GM21423 (cell line): ENCODE data around the gene NEK1.
"Not testable (repeated sequence)": the region's sequence is repeated elsewhere in the genome, so short reads cannot be mapped to it uniquely, and the experiment has no call there.

ENCODE experiments used
- ATAC-seq: cut with Tn5 transposase; IDR thresholded peaks from one replicate; pipeline ENCODE4 v1.9.1; 2021; ENCODE audit warnings: mild to moderate bottlenecking, moderate library complexity; ENCODE audit not compliant: unreplicated experiment

NEK1 gene

DNA sequence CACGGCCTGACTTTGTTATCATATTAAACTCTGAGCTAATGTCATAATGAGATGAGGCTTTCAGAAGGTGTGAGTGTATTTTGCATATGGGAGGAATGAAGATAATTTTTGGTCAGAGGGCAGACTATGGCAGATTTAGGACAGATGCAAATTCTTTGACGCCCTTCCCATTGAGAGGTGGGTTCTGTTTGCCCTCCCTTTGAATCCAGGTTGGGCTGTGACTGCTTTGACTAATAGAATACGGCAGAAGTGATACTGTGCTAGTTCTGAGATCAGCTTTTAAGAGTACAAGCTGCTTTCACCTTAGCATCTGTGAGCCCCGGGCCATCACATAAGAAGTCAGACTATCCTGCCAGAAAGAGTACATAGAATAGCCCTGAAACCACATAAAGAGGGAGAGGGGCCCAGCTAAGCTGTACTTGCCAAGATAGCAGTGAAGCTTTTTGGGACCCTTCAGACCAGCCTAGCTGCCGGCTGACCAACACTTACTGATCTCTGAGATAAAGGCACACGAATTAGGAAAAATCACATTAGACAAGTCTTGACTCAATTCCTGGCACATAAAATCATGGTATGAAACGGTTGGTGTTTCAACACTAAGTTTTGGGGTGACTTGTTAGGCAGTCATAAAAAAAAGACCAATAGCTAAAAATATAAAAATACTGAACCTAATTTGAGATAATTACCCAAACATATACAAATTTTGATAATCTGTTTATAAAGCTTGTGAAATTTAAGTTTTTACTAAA is 174.9 kb downstream of the NEK1 start:
- peak; percentile 79 for ATAC-seq

DNA sequence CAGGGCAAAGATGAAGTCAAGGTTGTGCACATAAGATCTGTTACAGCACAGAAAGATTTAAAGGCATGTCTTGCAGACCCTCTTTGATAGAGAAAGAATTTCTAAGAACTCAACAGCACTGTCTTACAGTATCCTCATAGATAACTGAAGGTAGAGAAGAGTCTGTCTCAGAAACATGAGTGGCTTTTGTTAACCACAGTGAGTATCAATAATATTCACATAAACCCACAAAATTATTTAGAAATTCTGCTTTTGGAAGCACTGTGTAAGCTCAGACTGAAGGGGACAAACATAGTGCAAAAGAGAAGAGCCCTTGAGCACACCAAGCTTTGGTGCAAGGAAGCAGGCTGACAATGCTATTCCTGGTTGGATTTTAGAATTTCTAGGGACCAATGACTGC is 175.6 kb downstream of the NEK1 start:
- ATAC-seq = no peak

DNA sequence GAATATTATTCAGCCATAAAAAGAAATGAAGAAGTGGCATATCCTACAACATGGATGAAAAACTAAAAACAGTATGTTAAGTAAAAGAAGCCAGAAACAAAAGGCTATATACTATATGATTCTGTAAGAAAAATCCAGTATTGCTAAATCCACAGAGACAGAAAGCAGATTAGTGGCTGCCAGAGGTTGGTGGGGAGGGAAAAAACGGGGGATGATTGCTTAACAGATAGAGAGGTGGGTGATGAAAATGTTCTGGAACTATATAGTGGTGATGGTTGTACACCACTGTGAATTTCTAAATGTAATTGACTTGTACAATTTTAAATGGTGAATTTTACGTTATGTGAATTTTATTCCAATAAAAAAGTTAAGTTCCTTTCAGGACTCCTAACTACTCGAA is 184.0 kb downstream of the NEK1 start:
- no peak for ATAC-seq

DNA sequence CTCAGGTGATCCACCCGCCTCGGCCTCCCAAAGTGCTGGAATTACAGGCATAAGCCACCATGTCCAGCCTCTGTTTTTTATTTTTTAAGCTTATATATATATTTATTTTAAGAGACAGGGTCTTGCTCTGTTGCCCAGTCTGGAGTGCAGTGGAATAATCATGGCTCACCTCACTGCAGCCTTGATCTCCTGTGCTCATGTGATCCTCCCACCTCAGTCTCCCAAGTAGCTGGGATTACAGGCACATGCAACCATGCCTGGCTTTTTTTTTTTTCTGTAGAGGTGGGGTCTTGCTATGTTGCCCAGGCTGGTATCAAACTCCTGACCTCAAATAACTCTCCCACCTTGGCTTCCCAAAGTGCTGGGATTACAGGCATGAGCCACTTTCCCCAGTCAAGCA is 184.7 kb downstream of the NEK1 start:
- not testable (repeated sequence) for ATAC-seq

- ATAC-seq = no peak
Measured at GRCh38 chr4:169420291-169420690, 192.1 kb downstream of the NEK1 start.

DNA sequence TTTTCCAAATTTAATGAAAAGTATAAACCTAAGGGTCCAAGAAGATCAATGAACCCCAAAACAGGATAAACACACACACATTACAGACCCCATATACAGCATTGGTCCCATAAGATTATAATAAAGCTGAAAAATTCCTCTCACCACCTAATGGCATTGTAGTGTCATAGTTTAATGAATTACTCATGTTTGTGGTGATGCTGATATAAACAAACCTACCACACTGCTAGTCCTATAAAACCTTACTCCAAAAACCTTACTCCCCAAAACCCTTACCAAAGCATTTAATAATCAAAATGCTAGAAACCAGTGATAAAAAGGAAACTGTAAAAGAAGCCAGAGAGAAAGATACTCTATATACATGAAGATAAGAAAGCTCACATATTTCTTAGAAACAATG is 193.5 kb downstream of the NEK1 start:
- ATAC-seq = no peak

GRCh38 chr4:169417629-169418282 is 194.6 kb downstream of the NEK1 start:
- ATAC-seq = no peak

GRCh38 chr4:169416997-169417396 is 195.4 kb downstream of the NEK1 start:
- no peak for ATAC-seq

DNA sequence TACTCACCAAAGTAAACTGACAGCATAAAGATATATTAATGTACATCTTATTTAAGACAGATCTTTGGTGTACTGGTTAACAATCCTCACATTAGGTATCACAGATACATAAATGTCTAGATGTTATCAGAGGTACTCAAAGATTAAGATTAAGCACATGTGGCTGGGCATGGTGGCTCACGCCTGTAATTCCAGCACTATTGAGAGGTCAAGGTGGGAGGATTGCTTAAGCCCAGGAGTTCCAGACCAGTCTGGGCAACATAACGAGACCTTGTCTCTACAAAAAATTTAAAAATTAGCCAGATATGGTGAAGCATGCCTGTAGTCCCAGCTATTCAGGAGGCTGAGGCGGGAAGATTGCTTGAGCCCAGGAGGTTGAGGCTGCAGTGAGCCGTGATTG is 195.9 kb downstream of the NEK1 start:
- ATAC-seq = no peak

DNA sequence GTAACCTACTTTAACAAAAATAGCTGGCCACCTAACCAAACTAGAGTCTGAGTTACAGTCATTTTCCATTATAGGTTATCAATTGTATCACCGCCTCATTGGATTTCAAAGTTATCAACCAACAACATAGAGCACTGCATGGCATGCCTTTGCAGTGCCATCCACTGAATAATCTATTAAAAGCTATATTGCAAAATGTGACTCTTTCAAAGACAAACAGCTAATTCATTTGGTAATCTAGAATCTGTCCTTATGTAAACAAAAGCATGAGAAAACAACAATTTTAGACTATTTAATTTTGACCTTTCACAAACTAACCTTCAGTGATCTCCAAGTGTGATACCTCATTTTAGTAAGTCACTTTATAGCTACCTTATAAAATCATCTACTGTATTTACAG is 197.5 kb downstream of the NEK1 start:
- no peak for ATAC-seq

- ATAC-seq = no peak
Measured at GRCh38 chr4:169412046-169412445, 200.3 kb downstream of the NEK1 start.

- peak; percentile 98 for ATAC-seq
Measured at GRCh38 chr4:169410839-169411770, 201.3 kb downstream of the NEK1 start.

- no peak for ATAC-seq
Measured at GRCh38 chr4:169407217-169407845, 205.1 kb downstream of the NEK1 start.

DNA sequence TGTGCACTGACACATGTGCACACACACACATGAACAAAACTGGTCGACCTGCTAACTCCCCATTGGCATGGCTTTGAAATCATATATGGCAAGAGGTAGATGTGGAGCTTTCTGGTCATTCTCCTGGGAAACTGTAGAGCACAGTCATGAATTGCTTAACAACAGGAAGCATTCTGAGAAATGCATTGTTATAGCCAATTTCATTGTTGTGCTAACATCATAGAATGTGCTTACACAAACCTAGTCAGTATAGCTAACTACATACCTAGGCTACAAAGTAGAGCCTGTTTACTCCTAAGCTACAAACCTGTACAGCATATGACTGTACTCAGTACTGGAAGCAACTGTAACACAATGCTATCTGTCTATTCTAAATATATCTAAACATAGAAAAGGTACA is 207.4 kb downstream of the NEK1 start:
- no peak for ATAC-seq

DNA sequence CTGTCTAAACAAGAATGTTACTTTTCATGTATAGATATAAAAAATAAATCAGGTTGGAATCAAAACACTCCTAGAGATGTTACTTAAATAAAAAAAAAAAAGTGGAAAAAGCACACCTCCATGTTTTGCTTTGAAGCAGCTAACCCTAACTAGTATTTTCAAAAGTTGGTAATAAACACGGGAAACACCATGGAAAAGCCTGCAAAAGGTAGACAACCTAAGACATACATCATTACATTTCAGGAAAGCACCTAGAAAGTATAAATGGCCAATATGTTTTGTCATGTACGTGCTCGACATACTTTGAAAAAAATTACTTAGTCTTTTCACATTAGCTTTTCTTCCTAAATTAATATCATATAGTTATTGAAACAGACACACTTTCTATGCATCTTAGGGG is 211.6 kb downstream of the NEK1 start:
- ATAC-seq = no peak

DNA sequence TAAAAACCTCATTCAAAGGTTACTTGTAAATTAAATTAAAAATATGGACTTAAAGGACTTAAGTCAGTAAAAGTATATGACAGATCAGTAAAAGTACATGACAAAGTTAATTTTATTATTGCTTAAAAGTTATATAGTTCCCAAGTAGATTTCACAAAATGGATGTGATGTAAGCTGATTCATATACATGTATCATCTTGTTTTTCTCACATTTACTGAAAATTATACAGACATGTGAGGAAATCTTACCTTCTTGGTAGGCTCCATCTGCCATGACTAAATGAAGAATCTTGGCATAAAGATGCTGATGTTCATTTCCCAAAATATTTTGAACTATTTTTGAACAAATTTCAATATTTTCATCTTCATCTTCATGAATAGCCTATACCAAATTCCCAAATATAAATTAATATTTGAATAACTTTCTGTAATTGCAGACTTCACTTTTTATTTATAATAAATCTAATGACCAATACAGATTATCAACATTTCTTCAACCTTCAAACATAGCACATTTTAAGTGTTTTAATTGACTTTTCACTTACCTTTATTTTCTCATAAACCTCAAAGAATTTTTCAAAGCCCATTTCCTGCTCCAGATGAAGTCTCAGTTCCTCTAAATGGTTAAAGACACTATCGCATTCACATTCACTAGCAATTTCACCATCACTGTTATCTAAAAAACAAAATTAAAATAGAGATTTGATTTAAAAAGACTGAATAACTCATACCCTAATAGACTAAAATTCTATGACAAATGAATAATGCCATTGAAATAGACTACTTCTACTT is 212.2 kb downstream of the NEK1 start:
- no peak for ATAC-seq

DNA sequence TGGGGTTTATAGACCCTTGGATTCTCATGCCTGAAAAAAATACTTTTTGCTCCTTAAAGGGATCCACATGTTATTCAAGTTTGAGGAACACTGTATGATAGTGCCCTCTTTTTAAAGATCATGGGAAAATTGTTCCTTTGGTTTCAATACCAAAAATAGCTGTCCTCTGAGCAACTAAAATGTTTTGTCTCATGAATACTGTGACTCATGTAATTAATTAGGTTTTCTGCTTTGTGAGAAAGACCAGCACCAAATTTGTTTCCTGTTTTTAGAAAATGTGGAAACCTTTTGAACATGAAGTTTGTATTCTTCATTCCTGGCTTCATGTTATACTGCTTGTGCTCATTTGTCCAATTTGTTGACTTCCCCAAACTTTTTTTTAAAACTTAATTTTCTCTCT is 214.1 kb downstream of the NEK1 start:
- ATAC-seq = no peak

DNA sequence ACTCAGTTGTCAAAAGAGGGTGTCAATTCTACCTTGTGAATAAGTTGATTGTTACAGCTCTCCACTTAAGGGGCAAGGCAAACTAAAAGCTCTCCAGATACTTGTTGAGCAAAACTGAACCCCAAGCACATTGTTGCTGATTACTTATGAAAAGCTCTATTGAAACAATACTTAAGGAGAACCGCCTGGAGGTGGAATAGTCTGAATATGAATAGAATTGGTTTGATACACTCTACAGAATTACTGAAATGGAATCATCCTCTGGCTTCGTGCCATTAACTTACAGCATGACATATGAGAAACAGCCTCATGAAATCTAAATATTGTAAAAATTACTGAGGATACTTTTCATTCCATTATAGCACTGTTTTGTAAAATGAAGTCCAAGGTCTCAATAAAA is 214.6 kb downstream of the NEK1 start:
- ATAC-seq = no peak

DNA sequence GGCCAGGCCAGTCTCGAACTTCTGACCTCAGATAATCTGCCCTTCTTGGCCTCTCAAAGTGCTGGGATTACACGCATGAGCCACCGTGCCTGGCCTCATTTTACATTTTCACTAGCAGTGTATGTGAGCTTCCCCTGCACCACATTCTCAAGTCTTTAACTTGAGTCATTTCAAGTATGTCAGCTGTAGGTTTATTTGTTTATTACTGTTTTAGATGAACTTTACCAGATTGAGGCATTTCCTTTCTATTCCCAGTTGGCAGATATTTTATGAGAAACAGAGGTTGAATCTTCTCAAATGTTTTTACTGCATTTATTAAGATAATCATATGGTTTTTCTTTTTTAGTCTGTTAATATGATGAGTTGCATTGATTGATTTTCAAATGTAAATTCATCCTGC is 227.0 kb downstream of the NEK1 start:
- no peak for ATAC-seq

DNA sequence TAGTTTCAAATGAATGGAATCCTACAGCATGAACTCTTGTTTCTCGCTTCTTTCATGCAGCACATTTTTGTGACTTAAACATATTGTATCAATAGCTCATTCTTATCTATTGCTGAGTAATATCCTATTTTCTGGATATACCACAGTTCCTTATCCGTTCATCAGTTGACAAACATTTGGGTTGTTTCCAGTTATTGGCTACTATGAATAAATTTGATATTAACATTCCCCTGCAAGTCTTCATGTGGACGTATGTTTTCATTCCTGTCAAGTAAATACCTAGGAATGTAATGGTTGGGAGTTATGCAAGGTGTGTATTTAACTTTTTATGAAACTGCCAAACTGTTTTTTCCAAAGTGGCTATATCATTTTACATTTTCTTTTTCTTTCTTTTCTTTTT is 227.6 kb downstream of the NEK1 start:
- no peak for ATAC-seq
